ENCODE data around the gene ABCA13.

- TF ChIP-seq POLR2A (IDR thresholded peaks at IDR 0.05; ENCODE audit: low read depth, low read length): no peak
- TF ChIP-seq RFX5 (IDR thresholded peaks at IDR 0.05; ENCODE audit: low read depth, low read length): no peak
Observed at GRCh38 chr7:48471196-48471595, 299.9 kb downstream of the ABCA13 start.
